Transverse colon (tissue), 4 donors: Measurements from ENCODE around the gene TCFL5. TPM values are rescaled to one million over a fixed set of nuclear protein-coding genes. Genes with fewer than 3 reads are reported as not detected.
A peak's percentile ranks its signal among the peaks of the same experiment; 100 is the strongest.
"Not testable (repeated sequence)": the region's sequence is repeated elsewhere in the genome, so short reads cannot be mapped to it uniquely, and the experiment has no call there.

Experiments
- DNase-seq: peaks from one replicate; pipeline ENCODE4 v3.0.0-alpha.2; 2019
- H3K27ac ChIP-seq, 4 donors: fragments of 200-600 bp; sonication (generic); 2 replicates each; pipeline ENCODE4 v1.5.1; 2016 to 2018; ENCODE audit warnings: inconsistent platforms in 4 of 4
- H3K27me3 ChIP-seq: fragments of 200-600 bp; sonication (generic); 2 replicates; pipeline ENCODE4 v1.5.1; 2017; ENCODE audit warnings: inconsistent platforms
- H3K36me3 ChIP-seq, 4 donors: fragments of 200-600 bp; sonication (generic); 2 replicates each; pipeline ENCODE4 v1.5.1; 2017 to 2019; ENCODE audit warnings: inconsistent platforms in 4 of 4
- H3K4me1 ChIP-seq, 4 donors: fragments of 200-600 bp; sonication (generic); 2 replicates each; pipeline ENCODE4 v1.5.1; 2017 to 2020; ENCODE audit warnings: inconsistent platforms in 4 of 4
- H3K4me3 ChIP-seq, 4 donors: fragments of 200-600 bp; sonication (generic); 1 replicate in 1 of 4; 2 replicates in 3 of 4; pipeline versions ENCODE4 v1.5.1 to v1.6.1; 2017 to 2019; ENCODE audit warnings: inconsistent platforms in 4 of 4
- H3K9me3 ChIP-seq, 2 donors: fragments of 200-600 bp; sonication (generic); 2 replicates each; pipeline ENCODE4 v1.5.1; 2017 to 2019; ENCODE audit warnings: inconsistent platforms in 2 of 2
- CTCF ChIP-seq, 5 experiments: fragments of 200-600 bp in 3 of 5; fragments of 450-650 bp in 2 of 5; sonication (generic) in 3 of 5; IDR thresholded peaks; 1 replicate in 2 of 5; 2 replicates in 3 of 5; pipeline ENCODE4 v1.5.1; 2016 to 2017; ENCODE audit warnings: antibody characterized with exemption in 5 of 5, inconsistent platforms in 3 of 5, mild to moderate bottlenecking in 2 of 5, moderate library complexity in 1 of 5
- EP300 ChIP-seq: sonication (generic); formaldehyde crosslinking; IDR thresholded peaks from one replicate; pipeline ENCODE4 v1.6.1; 2017; ENCODE audit warnings: antibody characterized with exemption, low read depth
- POLR2A ChIP-seq: fragments of 450-650 bp; IDR thresholded peaks from one replicate; pipeline ENCODE4 v1.6.1; 2016; ENCODE audit warnings: antibody characterized with exemption, mild to moderate bottlenecking, moderate library complexity
- POLR2AphosphoS5 ChIP-seq, 3 donors: sonication (generic); formaldehyde crosslinking; IDR thresholded peaks; one replicate each; pipeline ENCODE4 v1.6.1; 2016; ENCODE audit warnings: antibody characterized with exemption in 3 of 3
- WGBS, 2 donors: methylation state at CpG; one replicate each; pipeline ENCODE4 v1.1.5; 2018; ENCODE audit warnings: low coverage in 1 of 2; 5-methylcytosine and 5-hydroxymethylcytosine counted together
- in situ Hi-C, 4 donors: fragments of 200-750 bp; cut with MboI; loops; one replicate each; pipeline versions ENCODE4 v1.15.0 to v1.15.1; 2017; ENCODE audit warnings: low sequenced_read_pairs in 3 of 4, low pct_ligation_motif_present in 1 of 4, low pct_unique_long_range_greater_than_20kb in 1 of 4
- intact Hi-C: fragments of 100-400 bp; cut with DNase I; formaldehyde crosslinking; loops from one replicate; pipeline ENCODE4 v1.15.1; 2023; ENCODE audit warnings: low total_unique reads
- total RNA-seq, 4 donors: library from RNA; depleted of rRNA; stranded (reverse); fragments of >200 nt; gene quantifications; one replicate each; pipeline ENCODE4 v1.1.0, GENCODE V29; 2016

The TCFL5 gene
- total RNA-seq, 4 donors from 2014 or later = 5.2 to 19.9 (median 5.9) TPM

DNA sequence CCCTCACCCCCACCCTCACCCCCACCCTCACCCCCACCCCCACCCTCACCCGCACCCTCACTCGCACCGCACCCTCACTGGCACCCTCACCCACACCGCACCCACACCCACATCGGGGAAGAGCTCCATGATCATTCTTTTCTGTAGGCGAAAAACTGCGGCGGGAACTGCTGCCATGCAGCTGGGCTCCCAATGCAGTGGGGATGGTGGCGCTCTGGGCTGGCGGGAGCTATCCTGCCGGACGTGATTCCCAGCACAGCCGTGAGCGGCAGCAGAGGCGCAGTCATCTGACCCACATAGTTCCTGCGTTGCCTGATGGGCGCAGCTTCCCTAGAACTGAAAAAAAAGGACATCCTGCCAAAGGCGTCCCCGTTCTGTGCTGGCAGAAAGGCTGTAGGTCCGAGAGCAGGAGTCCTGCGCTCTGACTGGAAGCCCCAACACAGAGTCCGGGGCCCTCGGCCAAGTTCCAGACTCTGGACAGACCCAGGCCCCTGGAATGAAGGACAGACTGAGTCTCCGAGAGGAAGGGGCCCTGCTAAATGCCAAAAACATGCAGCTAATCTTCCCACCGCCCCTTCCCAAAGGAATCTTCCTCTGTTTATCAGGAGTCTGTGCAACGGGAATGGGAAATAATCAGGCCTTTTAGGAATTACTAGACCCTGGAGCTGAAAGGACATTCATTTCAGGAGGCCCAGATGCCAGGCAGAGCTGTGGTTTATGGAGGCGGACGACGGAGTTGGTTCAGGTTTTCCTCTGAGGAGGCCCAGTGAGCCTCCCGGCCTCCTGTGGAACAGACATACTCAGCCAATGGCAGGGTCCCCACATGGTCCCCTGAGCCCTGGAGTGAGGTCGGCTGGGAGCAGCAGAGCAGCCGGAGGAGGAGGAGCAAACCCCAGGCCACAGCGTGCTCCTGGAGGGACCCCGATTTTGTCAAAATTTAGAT lies 14.1 kb upstream of the TCFL5 start:
- in situ Hi-C loops = loop anchor here in 2 of 4 donors (25.0 kb wide), 1 partner anchor 137 kb away; the partner anchor contains the start of gene BHLHE23 (in 2 of the 2)
- no peak overlapping the region for H3K4me3 ChIP-seq

DNA sequence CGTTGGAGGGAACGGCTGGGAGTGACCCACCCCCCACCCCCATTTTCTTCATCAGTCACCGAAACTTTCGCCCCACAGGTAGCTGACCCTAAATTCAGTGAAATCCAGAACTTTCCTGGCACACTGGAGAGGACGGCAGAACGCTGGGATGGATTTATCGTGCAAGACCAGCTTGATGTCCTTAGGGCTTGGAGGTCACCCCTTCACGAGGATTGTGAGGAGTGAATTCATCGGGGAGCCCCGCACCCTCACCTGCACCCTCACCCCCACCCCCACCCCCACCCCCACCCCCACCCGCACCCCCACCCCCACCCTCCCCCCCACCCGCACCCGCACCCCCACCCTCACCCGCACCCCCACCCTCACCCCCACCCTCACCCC lies 13.3 kb upstream of the TCFL5 start:
- intact Hi-C loops = no loop called here
- Histone ChIP-seq H3K36me3 (no peaks in the 10 kb centered on the region), H3K27me3 (no peaks in the 10 kb centered on the region), H3K4me3 (no peak overlapping the region), H3K27ac (peak overlapping the region in 3 of 4 donors; percentile 3 to 52 (median 36)), H3K9me3 (no peaks in the 10 kb centered on the region), H3K4me1 (peaks cover 8 to 25% (median 10%) of the 10 kb centered on the region in 4 donors)
- in situ Hi-C loops = loop anchor here in 2 of 4 donors (25.0 kb wide), 1 partner anchor 137 kb away; the partner anchor contains the start of gene BHLHE23 (in 2 of the 2)
- 86 to 100% methylated on average over 2 to 10 of the region's 14 CpGs for WGBS, 2 donors
- TF ChIP-seq POLR2AphosphoS5 (IDR thresholded peaks at IDR 0.05) (no peak), CTCF (IDR thresholded peaks at IDR 0.05) (no peak), EP300 (no peak), POLR2A (no peak)
- DNase-seq = no peak

More for the DNA sequence above, 14.1 kb upstream of the TCFL5 start:
- peaks cover 8 to 25% (median 10%) of the 10 kb centered on the region in 4 donors for H3K4me1 ChIP-seq
- intact Hi-C loops = no loop called here
- peaks cover 0 to 1% (median 0%) of the 10 kb centered on the region in 4 donors for H3K36me3 ChIP-seq
- peak overlapping the region; percentile 55 to 86 (median 72) for H3K27ac ChIP-seq
- 38% methylated on average over 26 of the region's 34 CpGs; no CpG with 5 or more reads in 1 of the 2 donors for WGBS, 2 donors
- H3K27me3 ChIP-seq = no peaks in the 10 kb centered on the region
- peak; percentile 78 for DNase-seq
- no peaks in the 10 kb centered on the region for H3K9me3 ChIP-seq
- TF ChIP-seq POLR2A (no peak), POLR2AphosphoS5 (IDR thresholded peaks at IDR 0.05) (no peak), CTCF (IDR thresholded peaks at IDR 0.05) (peak; percentile 23 to 50 (median 49))

- in situ Hi-C loops, H3K4me3 ChIP-seq, H3K27me3 ChIP-seq, H3K36me3 ChIP-seq, H3K9me3 ChIP-seq, intact Hi-C loops: not testable (repeated sequence)
- 0 to 1% methylated on average over 2 to 14 of the region's 15 CpGs for WGBS, 2 donors
- peaks cover 8 to 25% (median 10%) of the 10 kb centered on the region in 4 donors for H3K4me1 ChIP-seq
- peak; percentile 76 for DNase-seq
- H3K27ac ChIP-seq = peak overlapping the region in 2 of 4 donors; percentile 36 to 52
- peak; percentile 52 to 66 (median 59) for TF ChIP-seq CTCF (IDR thresholded peaks at IDR 0.05)
Observed at GRCh38 chr20:62873681-62874031, 12.0 kb upstream of the TCFL5 start.

- TF ChIP-seq POLR2A = no peak
- TF ChIP-seq CTCF (IDR thresholded peaks at IDR 0.05) = no peak
- TF ChIP-seq EP300 = no peak
- TF ChIP-seq POLR2AphosphoS5 (IDR thresholded peaks at IDR 0.05) = no peak
- H3K36me3 ChIP-seq = no peaks in the 10 kb centered on the region
- H3K4me1 ChIP-seq = peaks cover 8 to 25% (median 10%) of the 10 kb centered on the region in 4 donors
- in situ Hi-C loops = no loop called here
- peak overlapping the region in 1 of 4 donors; percentile 52 for H3K27ac ChIP-seq
- no peaks in the 10 kb centered on the region for H3K9me3 ChIP-seq
- no peak for DNase-seq
- WGBS, 2 donors = 55 to 58% methylated on average over 5 to 7 of the region's 7 CpGs
- no peak overlapping the region for H3K4me3 ChIP-seq
- intact Hi-C loops = no loop called here
- H3K27me3 ChIP-seq = no peaks in the 10 kb centered on the region
Observed at GRCh38 chr20:62873280-62873679, 11.7 kb upstream of the TCFL5 start.
